HepG2 (cell line): ENCODE measurements around the gene E2F8. TPM values are rescaled to one million over a fixed set of nuclear protein-coding genes. Genes with fewer than 3 reads are reported as not detected.

Experiments
- ATAC-seq: fragments of 200-7000 bp; cut with Tn5 transposase; 3 replicates; pipeline ENCODE4 v1.9.1; 2020; ENCODE audit warnings: mild to moderate bottlenecking, moderate library complexity
- BruUV-seq: library from RNA; stranded (reverse); fragments of 400-500 nt; replicated peaks from 2 replicates; lab custom pipeline; 2021; lab: Mats Ljungman, UMichigan
- CTCF ChIA-PET: fragments of 300-600 bp; formaldehyde crosslinking; extraction: SDS; loops from one replicate; lab custom pipeline; 2021; ENCODE audit warnings: low total read pairs, inconsistent platforms, low intra/inter-chr PET ratio; lab: Yijun Ruan, JAX
- POLR2A ChIA-PET: fragments of 350-600 bp; sonication (Branson Sonifier 250); formaldehyde crosslinking; loops from one replicate; lab custom pipeline; 2020; ENCODE audit warnings: antibody characterized with exemption, inconsistent platforms; lab: Yijun Ruan, JAX
- DNase-seq: peaks from one replicate; pipeline ENCODE4 v3.0.0-alpha.2; 2015; ENCODE audit warnings: low spot score
- FAIRE-seq: peaks from 3 replicates; lab custom pipeline; 2011; peaks lifted over from hg19 to GRCh38; lab: Jason Lieb, UNC
- H2AFZ ChIP-seq: one replicate; pipeline ENCODE4 v1.6.1; 2011; ENCODE audit warnings: low read length, inconsistent platforms
- H3K27ac ChIP-seq: fragments of 300-600 bp; 3 replicates; pipeline ENCODE4 v1.8.0; 2011; ENCODE audit warnings: mixed run types, mild to moderate bottlenecking, mixed read lengths, low read length, inconsistent platforms; ENCODE audit not compliant: insufficient read depth; ENCODE audit errors: extremely low read length
- H3K27me3 ChIP-seq, 2 experiments: fragments of 200-600 bp in 1 of 2; 2 replicates in 1 of 2; 3 replicates in 1 of 2; pipeline versions ENCODE4 v1.6.0 to v1.8.0; 2011; ENCODE audit warnings: low read length in 2 of 2, mild to moderate bottlenecking in 2 of 2, moderate library complexity in 2 of 2, inconsistent platforms in 1 of 2; ENCODE audit not compliant: insufficient read depth in 2 of 2, control insufficient read depth in 1 of 2
- H3K36me3 ChIP-seq, 2 experiments: fragments of 200-600 bp in 1 of 2; replicated peaks in 1 of 2; 2 replicates in 1 of 2; 3 replicates in 1 of 2; pipeline versions ENCODE4 v1.5.1 to v1.8.0; 2011; ENCODE audit warnings: low read length in 2 of 2, inconsistent platforms in 1 of 2; ENCODE audit not compliant: insufficient read depth in 2 of 2, control insufficient read depth in 1 of 2
- H3K4me1 ChIP-seq: 2 replicates; pipeline ENCODE4 v1.5.1; 2012; ENCODE audit warnings: low read length, inconsistent platforms; ENCODE audit not compliant: insufficient read depth
- H3K4me2 ChIP-seq: 2 replicates; pipeline ENCODE4 v1.6.0; 2011; ENCODE audit warnings: low read depth, low read length, inconsistent platforms
- H3K4me3 ChIP-seq, 3 experiments: fragments of 200-600 bp in 1 of 3; sonication (generic), shearing (Covaris generic) in 1 of 3; replicated peaks in 1 of 3; 2 replicates each; pipeline ENCODE4 v1.5.1; 2011 to 2016; ENCODE audit warnings: low read length in 3 of 3, inconsistent platforms in 2 of 3, low read depth in 2 of 3, mild to moderate bottlenecking in 2 of 3, control low read depth in 1 of 3, mixed read lengths in 1 of 3; ENCODE audit not compliant: insufficient read depth in 1 of 3
- H3K79me2 ChIP-seq: one replicate; pipeline ENCODE4 v1.6.1; 2011; ENCODE audit warnings: low read length, inconsistent platforms; ENCODE audit not compliant: insufficient read depth
- H3K9ac ChIP-seq: 2 replicates; pipeline ENCODE4 v1.6.0; 2011; ENCODE audit warnings: mild to moderate bottlenecking, low read depth, low read length, inconsistent platforms; ENCODE audit not compliant: insufficient read depth
- H3K9me3 ChIP-seq: 2 replicates; pipeline ENCODE4 v1.5.1; 2012; ENCODE audit warnings: mild to moderate bottlenecking, low read length
- H4K20me1 ChIP-seq: 2 replicates; pipeline ENCODE4 v1.6.0; 2011; ENCODE audit warnings: inconsistent platforms, mild to moderate bottlenecking, low read length, moderate library complexity; ENCODE audit not compliant: insufficient read depth
- KLF13 ChIP-seq: sonication (generic); formaldehyde crosslinking; IDR thresholded peaks from 2 replicates; pipeline ENCODE4 v1.4.0; 2020; ENCODE audit warnings: mild to moderate bottlenecking, missing genetic modification reagents
- NFATC3 ChIP-seq: sonication (generic); formaldehyde crosslinking; IDR thresholded peaks from 2 replicates; pipeline ENCODE4 v1.5.1; 2020; ENCODE audit warnings: mild to moderate bottlenecking, missing genetic modification reagents
- NFYC ChIP-seq: IDR thresholded peaks from 2 replicates; pipeline ENCODE4 v1.6.1; 2016; ENCODE audit warnings: missing genetic modification reagents, missing compliant biosample characterization
- TP53 ChIP-seq: sonication (generic); formaldehyde crosslinking; conservative IDR thresholded peaks from 2 replicates; pipeline ENCODE4 v1.4.0; 2020; ENCODE audit warnings: missing genetic modification reagents
- ZNF333 ChIP-seq: sonication (generic); formaldehyde crosslinking; IDR thresholded peaks from 2 replicates; pipeline ENCODE4 v1.4.0; 2020; ENCODE audit warnings: mild to moderate bottlenecking, missing genetic modification reagents, borderline replicate concordance
- WGBS: methylation state at CpG from one replicate; pipeline ENCODE4 v1.1.6; 2017; ENCODE audit warnings: low lambda C conversion rate; 5-methylcytosine and 5-hydroxymethylcytosine counted together
- in situ Hi-C: cut with HindIII; loops from 2 replicates; pipeline ENCODE4 v1.10.0; 2017; ENCODE audit warnings: low pct_unique_long_range_greater_than_20kb; ENCODE audit not compliant: extremely low pct_ligation_motif_present
- intact Hi-C: fragments of 100-400 bp; cut with micrococcal nuclease; formaldehyde crosslinking; loops from one replicate; pipeline ENCODE4 v1.10.0; 2022; ENCODE audit not compliant: unreplicated experiment
- polyA plus RNA-seq, 8 experiments: library from polyadenylated mRNA; depleted of rRNA in 3 of 8; stranded (reverse) in 7 of 8; unstranded in 1 of 8; fragments of >200 nt; fragmentation: Illumina TruSeq in 4 of 8; extraction: Trizol in 4 of 8; gene quantifications; 2 replicates each; pipeline versions ENCODE4 v1.2.1 to v1.2.3, GENCODE V29; 2011 to 2016; ENCODE audit warnings: low read depth in 4 of 8, missing spikeins in 1 of 8, mixed read lengths in 1 of 8; ENCODE audit not compliant: insufficient read depth in 1 of 8
- total RNA-seq, 5 experiments: library from RNA; depleted of rRNA; stranded (reverse); fragments of >200 nt; fragmentation: Illumina TruSeq; extraction: Trizol; gene quantifications; 2 replicates each; pipeline ENCODE4 v1.2.3, GENCODE V29; 2016; ENCODE audit warnings: low read depth in 1 of 5
- TF ChIP-seq, protein P1 (sequence below): IDR thresholded peaks from 2 replicates; pipeline ENCODE4 v1.6.1; 2016

The E2F8 gene
- total and polyA plus RNA-seq, 2 of the 13 experiments (the other 11 are each of a cell fraction or from before 2014, with no cell fraction given): 3.3 to 8.9 TPM

DNA sequence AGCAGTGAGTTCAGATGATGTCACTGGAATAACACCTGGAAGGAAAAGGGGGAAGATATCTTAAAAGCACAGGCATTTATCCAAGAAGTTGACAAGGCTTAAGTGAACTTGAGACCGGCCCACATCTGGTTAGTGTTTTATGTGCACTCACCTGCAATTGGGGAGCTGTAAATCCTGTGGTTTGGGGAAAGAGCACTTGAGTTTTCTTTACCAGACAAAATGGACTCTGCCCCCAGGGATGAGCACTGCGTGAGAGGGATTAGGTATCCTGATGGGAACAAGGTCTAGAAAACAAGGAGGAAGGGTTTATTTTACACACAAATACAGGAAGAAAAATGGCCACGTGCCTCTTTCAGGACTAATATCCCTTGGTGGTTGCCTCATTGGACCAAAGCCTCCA, 15.2 kb downstream of the E2F8 start (continued):
- TF ChIP-seq KLF13 (CRISPR knock-in tag): no peak
- no peak for TF ChIP-seq ZNF333
- TF ChIP-seq, protein P1, sequence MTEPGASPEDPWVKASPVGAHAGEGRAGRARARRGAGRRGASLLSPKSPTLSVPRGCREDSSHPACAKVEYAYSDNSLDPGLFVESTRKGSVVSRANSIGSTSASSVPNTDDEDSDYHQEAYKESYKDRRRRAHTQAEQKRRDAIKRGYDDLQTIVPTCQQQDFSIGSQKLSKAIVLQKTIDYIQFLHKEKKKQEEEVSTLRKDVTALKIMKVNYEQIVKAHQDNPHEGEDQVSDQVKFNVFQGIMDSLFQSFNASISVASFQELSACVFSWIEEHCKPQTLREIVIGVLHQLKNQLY (CRISPR knock-in tag): no peak

DNA sequence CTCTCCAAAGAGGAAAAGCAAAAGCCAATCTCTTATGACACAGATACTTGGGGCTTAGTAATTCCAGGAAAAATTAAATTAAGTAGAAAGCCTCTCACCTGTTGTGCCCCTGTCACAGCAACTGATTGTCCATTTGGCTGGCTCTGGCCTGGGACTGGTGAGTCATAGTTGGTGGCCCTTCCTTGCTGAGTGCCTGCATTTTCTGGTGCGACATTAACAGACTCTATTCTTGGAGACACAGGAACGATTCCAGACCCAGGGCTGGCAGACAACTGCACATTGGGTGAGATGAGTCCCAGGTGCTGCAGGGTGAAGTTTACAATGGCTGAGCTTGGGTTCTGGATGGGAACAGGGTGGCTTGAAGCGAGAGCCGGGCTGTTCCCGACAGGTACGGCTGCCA, 15.6 kb downstream of the E2F8 start:
- no peak overlapping the region for H3K9ac ChIP-seq
- in situ Hi-C loops: no loop called here
- no peak for TF ChIP-seq NFYC (CRISPR knock-in tag)
- no peak for TF ChIP-seq TP53 (CRISPR knock-in tag)
- TF ChIP-seq NFATC3 (CRISPR knock-in tag): no peak
- FAIRE-seq (no peak), DNase-seq (no peak), ATAC-seq (no peak)
- no TSS peak for BruUV-seq
- POLR2A ChIA-PET: no interaction called here
- H3K4me1 ChIP-seq: no peaks in the 10 kb centered on the region
- H3K79me2 ChIP-seq: no peaks in the 10 kb centered on the region
- no peak overlapping the region for H3K4me2 ChIP-seq
- no peaks in the 10 kb centered on the region for H3K9me3 ChIP-seq
- CTCF ChIA-PET: no interaction called here
- H3K4me3 ChIP-seq: no peak overlapping the region
- H3K27ac ChIP-seq: no peak overlapping the region
- H3K27me3 ChIP-seq: no peaks in the 10 kb centered on the region; a peak in 1 of 5 replicates
- 97% methylated on average over 6 of the region's 6 CpGs for WGBS
- intact Hi-C loops: no loop called here
- peaks cover 0 to 9% of the 10 kb centered on the region in 2 experiments; a peak in 3 of 5 replicates for H3K36me3 ChIP-seq
- H2AFZ ChIP-seq: no peak overlapping the region
- H4K20me1 ChIP-seq: no peaks in the 10 kb centered on the region
